Measurements from ENCODE around the gene MDK.

- TF ChIP-seq CTCF (IDR thresholded peaks at IDR 0.05; ENCODE audit: low read depth, low read length) (no peak), POLR2A (IDR thresholded peaks at IDR 0.05; ENCODE audit: extremely low read depth, insufficient read length) (no peak)
These were observed 3.9 kb downstream of the MDK start for GRCh38 chr11:46385169-46386004.

All from NB4 (cell line).